ENCODE measurements around the gene HOXA6.

- TF ChIP-seq, protein P1, sequence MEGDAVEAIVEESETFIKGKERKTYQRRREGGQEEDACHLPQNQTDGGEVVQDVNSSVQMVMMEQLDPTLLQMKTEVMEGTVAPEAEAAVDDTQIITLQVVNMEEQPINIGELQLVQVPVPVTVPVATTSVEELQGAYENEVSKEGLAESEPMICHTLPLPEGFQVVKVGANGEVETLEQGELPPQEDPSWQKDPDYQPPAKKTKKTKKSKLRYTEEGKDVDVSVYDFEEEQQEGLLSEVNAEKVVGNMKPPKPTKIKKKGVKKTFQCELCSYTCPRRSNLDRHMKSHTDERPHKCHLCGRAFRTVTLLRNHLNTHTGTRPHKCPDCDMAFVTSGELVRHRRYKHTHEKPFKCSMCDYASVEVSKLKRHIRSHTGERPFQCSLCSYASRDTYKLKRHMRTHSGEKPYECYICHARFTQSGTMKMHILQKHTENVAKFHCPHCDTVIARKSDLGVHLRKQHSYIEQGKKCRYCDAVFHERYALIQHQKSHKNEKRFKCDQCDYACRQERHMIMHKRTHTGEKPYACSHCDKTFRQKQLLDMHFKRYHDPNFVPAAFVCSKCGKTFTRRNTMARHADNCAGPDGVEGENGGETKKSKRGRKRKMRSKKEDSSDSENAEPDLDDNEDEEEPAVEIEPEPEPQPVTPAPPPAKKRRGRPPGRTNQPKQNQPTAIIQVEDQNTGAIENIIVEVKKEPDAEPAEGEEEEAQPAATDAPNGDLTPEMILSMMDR (conservative IDR thresholded peaks at IDR 0.05 in 1 of 2, IDR thresholded peaks at IDR 0.05 in 1 of 2; ENCODE audit: low read depth in 1 of 2, low read length in 2 of 2): no peak
- TF ChIP-seq EZH2 (IDR thresholded peaks at IDR 0.05; ENCODE audit: low read length, missing control alignments): no peak
These were observed 9.5 kb upstream of the HOXA6 start for GRCh38 chr7:27156916-27157701.
